Measurements from ENCODE around the gene CFAP43. TPM values are rescaled to one million over a fixed set of nuclear protein-coding genes. Genes with fewer than 3 reads are reported as not detected.

Gene CFAP43
- total and polyA plus RNA-seq, 10 of the 15 experiments (the other 5 are each of a cell fraction or from before 2014, with no cell fraction given): 0.06 to 0.14 (median 0.10) TPM; not detected in 5

- TF ChIP-seq NR2C1 (IDR thresholded peaks at IDR 0.05) (no peak), ZBTB11 (CRISPR knock-in tag; IDR thresholded peaks at IDR 0.05) (peak; percentile 67), SREBF1 (IDR thresholded peaks at IDR 0.05; ENCODE audit: low read length) (no peak), STAT1 (conservative IDR thresholded peaks at IDR 0.05) (no peak), JUND (IDR thresholded peaks at IDR 0.05; ENCODE audit: low read depth, low read length) (no peak), TCF3 (IDR thresholded peaks at IDR 0.05; ENCODE audit: borderline replicate concordance, insufficient read depth, low read depth, low read length) (peak; percentile 64; the same call in 1 of the 2 replicates), GATAD2B (conservative IDR thresholded peaks at IDR 0.05; ENCODE audit: low read depth) (peak; percentile 69; the same call in 1 of the 2 replicates), NR2F1 (conservative IDR thresholded peaks at IDR 0.05) (0 out of 2 replicates have a peak, but pooled peaks have one; percentile 34), BMI1 (IDR thresholded peaks at IDR 0.05; ENCODE audit: borderline replicate concordance) (no peak), HDAC2 (IDR thresholded peaks at IDR 0.05) (no peak), IKZF2 (IDR thresholded peaks at IDR 0.05) (no peak; a peak in 2 of 4 replicates), NFYA (IDR thresholded peaks at IDR 0.05; ENCODE audit: borderline replicate concordance, low read depth, low read length) (peak; percentile 23; the same call in 1 of the 2 replicates), USF2 (IDR thresholded peaks at IDR 0.05; ENCODE audit: borderline replicate concordance, low read depth, low read length) (peak; percentile 80), ZBTB4 (CRISPR knock-in tag; IDR thresholded peaks at IDR 0.05) (no peak), SUZ12 (IDR thresholded peaks at IDR 0.05; ENCODE audit: unreplicated experiment) (no peak), ZZZ3 (IDR thresholded peaks at IDR 0.05; ENCODE audit: control insufficient read depth, insufficient read length, low read depth) (no peak), NBN (IDR thresholded peaks at IDR 0.05) (peak; percentile 45; the same call in 1 of the 2 replicates), PML (IDR thresholded peaks at IDR 0.05; ENCODE audit: low read length) (peak; percentile 89), KLF5 (IDR thresholded peaks at IDR 0.05; ENCODE audit: partially characterized antibody) (peak; percentile 85), MEF2A (IDR thresholded peaks at IDR 0.05; ENCODE audit: insufficient read depth, low read depth, low read length) (no peak), HSF1 (IDR thresholded peaks at IDR 0.05; ENCODE audit: low read depth, low read length) (no peak)
Observed at GRCh38 chr10:104268713-104269645, 36.8 kb upstream of the CFAP43 start, which contains the start of gene GSTO2 (continued).

Data from GM12878 (cell line).